ENCODE measurements around the gene PCDHGA12.
"Not testable (repeated sequence)": the region's sequence is repeated elsewhere in the genome, so short reads cannot be mapped to it uniquely, and the experiment has no call there.

The PCDHGA12 gene

DNA sequence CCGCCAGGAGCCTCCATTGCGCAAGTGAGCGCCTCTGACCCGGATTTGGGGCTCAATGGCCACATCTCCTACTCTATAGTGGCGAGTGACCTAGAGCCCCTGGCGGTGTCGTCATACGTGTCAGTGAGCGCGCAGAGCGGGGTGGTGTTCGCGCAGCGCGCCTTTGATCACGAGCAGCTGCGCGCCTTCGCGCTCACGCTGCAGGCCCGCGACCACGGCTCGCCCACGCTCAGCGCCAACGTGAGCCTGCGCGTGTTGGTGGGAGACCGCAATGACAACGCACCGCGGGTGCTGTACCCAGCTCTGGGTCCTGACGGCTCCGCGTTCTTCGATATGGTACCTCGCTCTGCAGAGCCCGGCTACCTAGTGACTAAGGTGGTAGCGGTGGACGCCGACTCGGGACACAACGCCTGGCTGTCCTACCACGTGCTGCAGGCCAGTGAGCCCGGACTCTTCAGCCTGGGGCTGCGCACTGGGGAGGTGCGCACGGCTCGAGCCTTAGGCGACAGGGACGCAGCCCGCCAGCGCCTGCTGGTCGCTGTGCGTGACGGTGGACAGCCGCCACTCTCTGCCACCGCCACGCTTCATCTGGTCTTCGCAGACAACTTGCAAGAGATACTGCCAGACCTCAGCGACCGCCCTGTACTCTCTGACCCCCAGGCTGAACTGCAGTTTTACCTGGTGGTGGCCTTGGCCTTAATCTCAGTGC is 20.6 kb upstream of the PCDHGA12 start:
- DNase-seq: no peak

GRCh38 chr5:141411575-141411974 is 18.7 kb upstream of the PCDHGA12 start:
- no peak for DNase-seq

- peak; percentile 68 for DNase-seq
These were observed 17.3 kb upstream of the PCDHGA12 start, which contains the start of gene PCDHGA10 for GRCh38 chr5:141412854-141413539. PCDHGA10 (plus strand) TSS chr5:141412987; CDS start chr5:141413176, 189 bp downstream.

DNA sequence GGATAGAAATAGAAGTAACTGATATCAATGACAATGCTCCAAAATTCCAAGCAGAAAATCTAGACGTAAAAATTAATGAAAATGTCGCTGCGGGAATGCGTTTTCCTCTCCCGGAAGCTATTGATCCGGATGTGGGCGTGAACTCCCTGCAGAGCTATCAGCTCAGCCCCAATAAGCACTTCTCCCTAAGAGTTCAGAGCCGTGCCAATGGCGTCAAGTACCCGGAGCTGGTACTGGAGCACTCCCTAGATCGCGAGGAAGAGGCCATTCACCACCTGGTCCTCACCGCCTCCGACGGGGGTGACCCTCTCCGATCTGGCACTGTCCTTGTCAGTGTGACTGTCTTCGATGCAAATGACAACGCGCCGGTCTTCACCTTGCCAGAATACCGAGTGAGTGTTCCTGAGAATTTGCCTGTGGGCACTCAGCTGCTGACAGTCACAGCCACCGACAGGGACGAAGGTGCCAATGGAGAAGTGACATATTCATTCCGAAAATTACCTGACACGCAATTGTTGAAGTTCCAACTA is 16.7 kb upstream of the PCDHGA12 start:
- DNase-seq: no peak

- not testable (repeated sequence) for DNase-seq
These were observed 15.6 kb upstream of the PCDHGA12 start for GRCh38 chr5:141414548-141415274.

- not testable (repeated sequence) for DNase-seq
These were observed 15.1 kb upstream of the PCDHGA12 start for GRCh38 chr5:141415275-141415618.

- peak; percentile 60 for DNase-seq
These were observed 12.7 kb upstream of the PCDHGA12 start, which contains the start of gene PCDHGB7 for GRCh38 chr5:141417494-141418172. PCDHGB7 (plus strand) TSS chr5:141417677; CDS start chr5:141417860, 183 bp downstream.

DNA sequence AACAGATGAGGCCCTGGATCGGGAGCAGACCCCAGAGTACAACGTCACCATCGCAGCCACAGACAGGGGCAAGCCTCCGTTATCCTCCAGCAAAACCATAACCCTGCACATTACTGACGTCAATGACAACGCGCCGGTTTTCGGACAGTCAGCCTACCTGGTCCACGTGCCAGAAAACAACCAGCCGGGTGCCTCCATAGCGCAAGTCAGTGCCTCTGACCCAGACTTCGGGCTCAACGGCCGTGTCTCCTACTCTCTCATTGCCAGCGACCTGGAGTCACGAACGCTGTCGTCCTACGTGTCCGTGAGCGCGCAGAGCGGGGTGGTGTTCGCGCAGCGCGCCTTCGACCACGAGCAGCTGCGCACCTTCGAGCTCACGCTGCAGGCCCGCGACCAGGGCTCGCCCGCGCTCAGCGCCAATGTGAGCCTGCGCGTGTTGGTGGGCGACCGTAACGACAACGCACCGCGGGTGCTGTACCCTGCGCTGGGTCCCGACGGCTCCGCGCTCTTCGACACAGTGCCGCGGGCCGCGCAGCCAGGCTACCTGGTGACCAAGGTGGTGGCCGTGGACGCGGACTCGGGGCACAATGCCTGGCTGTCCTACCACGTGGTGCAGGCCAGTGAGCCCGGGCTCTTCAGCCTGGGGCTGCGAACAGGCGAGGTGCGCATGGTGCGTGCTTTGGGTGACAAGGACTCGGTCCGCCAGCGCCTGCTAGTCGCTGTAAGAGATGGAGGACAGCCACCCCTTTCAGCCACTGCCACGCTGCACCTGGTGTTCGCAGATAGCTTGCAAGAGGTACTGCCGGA is 11.0 kb upstream of the PCDHGA12 start:
- DNase-seq: no peak

GRCh38 chr5:141420855-141421488 is 9.3 kb upstream of the PCDHGA12 start, which contains the start of gene PCDHGA11:
PCDHGA11 (plus strand) TSS chr5:141421051; CDS start chr5:141421228, 177 bp downstream.
- peak; percentile 67 for DNase-seq

DNA sequence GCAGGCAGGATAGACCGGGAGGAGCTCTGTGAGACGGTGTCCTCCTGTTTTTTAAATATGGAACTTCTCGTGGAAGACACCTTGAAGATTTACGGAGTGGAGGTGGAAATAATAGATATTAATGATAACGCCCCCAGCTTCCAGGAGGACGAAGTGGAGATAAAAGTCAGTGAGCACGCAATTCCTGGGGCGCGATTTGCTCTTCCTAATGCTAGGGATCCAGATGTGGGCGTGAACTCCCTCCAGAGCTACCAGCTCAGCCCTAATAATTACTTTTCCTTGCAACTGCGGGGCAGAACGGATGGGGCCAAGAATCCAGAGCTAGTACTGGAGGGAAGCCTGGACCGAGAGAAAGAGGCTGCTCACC is 8.8 kb upstream of the PCDHGA12 start:
- DNase-seq: no peak

DNA sequence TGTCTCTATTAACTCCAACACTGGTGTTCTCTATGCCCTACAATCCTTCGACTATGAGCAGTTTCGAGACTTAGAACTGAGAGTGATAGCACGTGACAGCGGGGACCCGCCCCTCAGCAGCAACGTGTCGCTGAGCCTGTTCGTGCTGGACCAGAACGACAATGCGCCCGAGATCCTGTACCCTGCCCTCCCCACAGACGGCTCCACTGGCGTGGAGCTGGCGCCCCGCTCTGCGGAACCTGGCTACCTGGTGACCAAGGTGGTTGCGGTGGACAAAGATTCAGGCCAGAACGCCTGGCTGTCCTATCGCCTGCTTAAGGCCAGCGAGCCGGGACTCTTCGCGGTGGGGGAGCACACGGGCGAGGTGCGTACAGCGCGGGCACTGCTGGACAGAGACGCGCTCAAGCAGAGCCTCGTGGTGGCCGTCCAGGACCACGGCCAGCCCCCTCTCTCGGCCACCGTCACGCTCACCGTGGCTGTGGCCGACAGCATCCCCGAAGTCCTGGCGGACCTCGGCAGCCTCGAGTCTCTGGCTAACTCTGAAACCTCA is 7.5 kb upstream of the PCDHGA12 start:
- no peak for DNase-seq

DNA sequence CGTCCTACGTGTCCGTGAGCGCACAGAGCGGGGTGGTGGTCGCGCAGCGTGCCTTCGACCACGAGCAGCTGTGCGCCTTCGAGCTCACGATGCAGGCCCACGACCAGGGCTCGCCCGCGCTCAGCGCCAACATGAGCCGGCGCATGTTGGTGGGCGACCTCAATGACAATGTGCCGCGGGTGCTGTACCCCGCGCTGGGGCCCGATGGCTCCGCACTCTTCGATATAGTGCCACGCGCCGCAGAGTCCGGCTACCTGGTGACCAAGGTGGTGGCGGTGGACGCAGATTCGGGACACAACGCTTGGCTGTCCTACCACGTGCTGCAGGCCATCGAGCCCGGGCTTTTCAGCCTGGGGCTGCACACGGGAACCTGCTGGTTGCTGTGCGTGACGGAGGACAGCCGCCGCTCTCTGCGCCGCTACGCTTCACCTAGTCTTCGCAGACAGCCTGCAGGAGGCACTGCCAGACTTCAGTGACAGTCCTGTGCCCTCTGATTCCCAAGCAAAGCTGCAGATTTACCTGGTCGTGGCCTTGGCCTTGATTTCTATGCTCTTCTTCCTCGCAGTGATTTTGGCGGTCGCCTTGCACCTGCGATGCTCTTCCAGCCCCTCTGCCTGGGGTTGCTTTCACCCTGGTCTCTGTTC is 2.4 kb upstream of the PCDHGA12 start:
- no peak for DNase-seq

DNA sequence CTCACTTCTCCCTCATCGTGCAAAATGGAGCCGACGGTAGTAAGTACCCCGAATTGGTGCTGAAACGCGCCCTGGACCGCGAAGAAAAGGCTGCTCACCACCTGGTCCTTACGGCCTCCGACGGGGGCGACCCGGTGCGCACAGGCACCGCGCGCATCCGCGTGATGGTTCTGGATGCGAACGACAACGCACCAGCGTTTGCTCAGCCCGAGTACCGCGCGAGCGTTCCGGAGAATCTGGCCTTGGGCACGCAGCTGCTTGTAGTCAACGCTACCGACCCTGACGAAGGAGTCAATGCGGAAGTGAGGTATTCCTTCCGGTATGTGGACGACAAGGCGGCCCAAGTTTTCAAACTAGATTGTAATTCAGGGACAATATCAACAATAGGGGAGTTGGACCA is 979 bp downstream of the PCDHGA12 start:
- DNase-seq: no peak

DNA sequence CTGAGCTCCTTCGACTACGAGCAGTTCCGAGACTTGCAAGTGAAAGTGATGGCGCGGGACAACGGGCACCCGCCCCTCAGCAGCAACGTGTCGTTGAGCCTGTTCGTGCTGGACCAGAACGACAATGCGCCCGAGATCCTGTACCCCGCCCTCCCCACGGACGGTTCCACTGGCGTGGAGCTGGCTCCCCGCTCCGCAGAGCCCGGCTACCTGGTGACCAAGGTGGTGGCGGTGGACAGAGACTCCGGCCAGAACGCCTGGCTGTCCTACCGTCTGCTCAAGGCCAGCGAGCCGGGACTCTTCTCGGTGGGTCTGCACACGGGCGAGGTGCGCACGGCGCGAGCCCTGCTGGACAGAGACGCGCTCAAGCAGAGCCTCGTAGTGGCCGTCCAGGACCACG is 2.0 kb downstream of the PCDHGA12 start:
- DNase-seq: not testable (repeated sequence)

DNA sequence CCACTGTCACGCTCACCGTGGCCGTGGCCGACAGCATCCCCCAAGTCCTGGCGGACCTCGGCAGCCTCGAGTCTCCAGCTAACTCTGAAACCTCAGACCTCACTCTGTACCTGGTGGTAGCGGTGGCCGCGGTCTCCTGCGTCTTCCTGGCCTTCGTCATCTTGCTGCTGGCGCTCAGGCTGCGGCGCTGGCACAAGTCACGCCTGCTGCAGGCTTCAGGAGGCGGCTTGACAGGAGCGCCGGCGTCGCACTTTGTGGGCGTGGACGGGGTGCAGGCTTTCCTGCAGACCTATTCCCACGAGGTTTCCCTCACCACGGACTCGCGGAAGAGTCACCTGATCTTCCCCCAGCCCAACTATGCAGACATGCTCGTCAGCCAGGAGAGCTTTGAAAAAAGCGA is 2.4 kb downstream of the PCDHGA12 start:
- DNase-seq: not testable (repeated sequence)

- DNase-seq: no peak
These were observed 3.7 kb downstream of the PCDHGA12 start for GRCh38 chr5:141434006-141434405.

GRCh38 chr5:141437221-141437620 is 6.9 kb downstream of the PCDHGA12 start:
- no peak for DNase-seq

DNA sequence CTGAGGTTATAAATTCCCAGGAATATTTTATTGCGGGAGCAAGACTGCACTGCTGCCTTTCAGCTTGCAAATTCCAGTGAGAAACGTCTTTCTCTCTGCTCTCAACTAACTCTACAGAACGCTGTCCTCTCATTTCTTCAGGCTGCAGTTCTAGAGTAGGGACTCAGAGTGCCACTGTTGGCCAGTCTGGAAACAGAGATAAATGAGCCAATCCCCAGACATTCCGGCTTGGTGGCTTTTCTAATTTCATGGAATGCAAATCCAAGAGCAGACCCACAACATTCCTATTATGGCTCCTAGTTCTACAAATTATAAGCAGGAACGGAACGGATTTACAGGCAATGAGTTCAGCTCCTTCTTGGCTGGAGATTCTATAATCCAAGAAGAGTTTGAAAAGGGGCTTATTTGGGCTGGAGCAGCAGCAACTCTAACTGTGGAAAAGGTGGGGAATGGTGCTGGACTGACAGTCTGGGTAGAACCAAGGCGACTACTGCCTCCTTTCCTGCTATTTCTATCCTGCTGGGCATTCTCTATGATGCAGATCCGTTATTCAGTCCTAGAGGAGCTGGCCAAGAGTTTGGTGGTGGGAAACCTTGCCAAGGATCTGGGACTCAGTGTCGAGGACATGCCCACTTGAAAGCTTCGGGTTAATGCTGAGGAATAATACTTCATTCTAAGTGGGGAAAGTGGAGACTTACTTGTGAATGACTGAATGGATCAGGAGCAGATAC is 9.3 kb downstream of the PCDHGA12 start:
- no peak for DNase-seq

- DNase-seq: no peak
These were observed 10.0 kb downstream of the PCDHGA12 start for GRCh38 chr5:141440341-141440740.
